OCI-LY3 (cell line): ENCODE results near the gene ZNF516.

Experiments used
- CTCF ChIP-seq: fragments of 200-600, 300-600 bp; sonication (generic); IDR thresholded peaks from 2 replicates; pipeline ENCODE4 v1.5.1; 2014; ENCODE audit warnings: antibody characterized with exemption, low read length, low read depth
- EZH2phosphoT487 ChIP-seq: fragments of 200-600 bp; shearing (Covaris generic); IDR thresholded peaks from 2 replicates; pipeline ENCODE4 v1.6.1; 2018; ENCODE audit warnings: antibody characterized with exemption, mixed run types, low read depth

GRCh38 chr18:76457957-76458356 lies 37.1 kb downstream of the ZNF516 start:
- TF ChIP-seq CTCF (no peak), EZH2phosphoT487 (no peak)
